ENCODE data around the gene CCL7.

The CCL7 gene

DNA sequence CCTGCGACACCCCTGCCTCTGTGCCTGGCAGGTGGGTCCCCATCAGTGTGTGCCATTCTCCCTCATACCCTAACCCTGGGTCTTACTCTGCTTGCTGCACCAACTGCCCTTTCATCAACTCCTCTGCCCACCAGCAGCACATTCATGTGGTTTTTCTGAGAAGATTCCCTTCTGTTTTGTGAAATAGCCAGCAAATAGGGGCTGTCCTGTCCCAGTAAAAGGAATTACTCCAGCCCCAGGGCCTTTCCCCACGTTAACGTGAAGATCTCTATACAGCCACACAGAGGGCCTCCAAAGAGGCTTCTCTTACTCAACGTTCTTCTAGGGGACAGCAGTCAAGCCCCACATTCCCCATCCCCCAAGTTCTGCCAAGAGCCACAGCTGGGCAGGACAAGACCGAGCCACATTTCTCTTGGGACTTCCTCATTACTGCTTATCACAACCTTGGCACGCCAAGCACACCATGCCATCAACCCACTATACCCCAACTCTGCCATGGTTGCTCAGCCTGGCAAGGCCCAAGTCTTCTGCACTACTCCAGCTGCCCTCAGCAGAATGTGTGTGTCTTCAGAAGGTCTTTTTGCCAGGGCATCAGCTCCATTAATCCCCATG lies 33.6 kb upstream of the CCL7 start:
- peak; percentile 54 to 94 for DNase-seq (ENCODE audit: low read depth in 1 of 2, low spot score in 1 of 2)
- TF ChIP-seq POLR2AphosphoS5 (IDR thresholded peaks at IDR 0.05; ENCODE audit: low read depth) (peak; percentile 89), GABPA (IDR thresholded peaks at IDR 0.05; ENCODE audit: low read depth) (no peak), SPI1 (IDR thresholded peaks at IDR 0.05; ENCODE audit: borderline replicate concordance, low read depth) (peak; percentile 95)
- TF ChIP-seq, protein P1, sequence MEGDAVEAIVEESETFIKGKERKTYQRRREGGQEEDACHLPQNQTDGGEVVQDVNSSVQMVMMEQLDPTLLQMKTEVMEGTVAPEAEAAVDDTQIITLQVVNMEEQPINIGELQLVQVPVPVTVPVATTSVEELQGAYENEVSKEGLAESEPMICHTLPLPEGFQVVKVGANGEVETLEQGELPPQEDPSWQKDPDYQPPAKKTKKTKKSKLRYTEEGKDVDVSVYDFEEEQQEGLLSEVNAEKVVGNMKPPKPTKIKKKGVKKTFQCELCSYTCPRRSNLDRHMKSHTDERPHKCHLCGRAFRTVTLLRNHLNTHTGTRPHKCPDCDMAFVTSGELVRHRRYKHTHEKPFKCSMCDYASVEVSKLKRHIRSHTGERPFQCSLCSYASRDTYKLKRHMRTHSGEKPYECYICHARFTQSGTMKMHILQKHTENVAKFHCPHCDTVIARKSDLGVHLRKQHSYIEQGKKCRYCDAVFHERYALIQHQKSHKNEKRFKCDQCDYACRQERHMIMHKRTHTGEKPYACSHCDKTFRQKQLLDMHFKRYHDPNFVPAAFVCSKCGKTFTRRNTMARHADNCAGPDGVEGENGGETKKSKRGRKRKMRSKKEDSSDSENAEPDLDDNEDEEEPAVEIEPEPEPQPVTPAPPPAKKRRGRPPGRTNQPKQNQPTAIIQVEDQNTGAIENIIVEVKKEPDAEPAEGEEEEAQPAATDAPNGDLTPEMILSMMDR (IDR thresholded peaks at IDR 0.05; ENCODE audit: insufficient read depth, low read length): no peak
- TF ChIP-seq, protein P2, sequence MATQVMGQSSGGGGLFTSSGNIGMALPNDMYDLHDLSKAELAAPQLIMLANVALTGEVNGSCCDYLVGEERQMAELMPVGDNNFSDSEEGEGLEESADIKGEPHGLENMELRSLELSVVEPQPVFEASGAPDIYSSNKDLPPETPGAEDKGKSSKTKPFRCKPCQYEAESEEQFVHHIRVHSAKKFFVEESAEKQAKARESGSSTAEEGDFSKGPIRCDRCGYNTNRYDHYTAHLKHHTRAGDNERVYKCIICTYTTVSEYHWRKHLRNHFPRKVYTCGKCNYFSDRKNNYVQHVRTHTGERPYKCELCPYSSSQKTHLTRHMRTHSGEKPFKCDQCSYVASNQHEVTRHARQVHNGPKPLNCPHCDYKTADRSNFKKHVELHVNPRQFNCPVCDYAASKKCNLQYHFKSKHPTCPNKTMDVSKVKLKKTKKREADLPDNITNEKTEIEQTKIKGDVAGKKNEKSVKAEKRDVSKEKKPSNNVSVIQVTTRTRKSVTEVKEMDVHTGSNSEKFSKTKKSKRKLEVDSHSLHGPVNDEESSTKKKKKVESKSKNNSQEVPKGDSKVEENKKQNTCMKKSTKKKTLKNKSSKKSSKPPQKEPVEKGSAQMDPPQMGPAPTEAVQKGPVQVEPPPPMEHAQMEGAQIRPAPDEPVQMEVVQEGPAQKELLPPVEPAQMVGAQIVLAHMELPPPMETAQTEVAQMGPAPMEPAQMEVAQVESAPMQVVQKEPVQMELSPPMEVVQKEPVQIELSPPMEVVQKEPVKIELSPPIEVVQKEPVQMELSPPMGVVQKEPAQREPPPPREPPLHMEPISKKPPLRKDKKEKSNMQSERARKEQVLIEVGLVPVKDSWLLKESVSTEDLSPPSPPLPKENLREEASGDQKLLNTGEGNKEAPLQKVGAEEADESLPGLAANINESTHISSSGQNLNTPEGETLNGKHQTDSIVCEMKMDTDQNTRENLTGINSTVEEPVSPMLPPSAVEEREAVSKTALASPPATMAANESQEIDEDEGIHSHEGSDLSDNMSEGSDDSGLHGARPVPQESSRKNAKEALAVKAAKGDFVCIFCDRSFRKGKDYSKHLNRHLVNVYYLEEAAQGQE (IDR thresholded peaks at IDR 0.05; ENCODE audit: insufficient replicate concordance, low read depth): peak; percentile 61
- Histone ChIP-seq H3K27ac (replicated peaks) (peak overlapping the region; percentile 93), H3K27me3 (ENCODE audit: insufficient read depth, poor library complexity, severe bottlenecking) (no peaks in the 10 kb centered on the region), H3K4me3 (replicated peaks; ENCODE audit: insufficient read depth, low read length) (no peak overlapping the region)

DNA sequence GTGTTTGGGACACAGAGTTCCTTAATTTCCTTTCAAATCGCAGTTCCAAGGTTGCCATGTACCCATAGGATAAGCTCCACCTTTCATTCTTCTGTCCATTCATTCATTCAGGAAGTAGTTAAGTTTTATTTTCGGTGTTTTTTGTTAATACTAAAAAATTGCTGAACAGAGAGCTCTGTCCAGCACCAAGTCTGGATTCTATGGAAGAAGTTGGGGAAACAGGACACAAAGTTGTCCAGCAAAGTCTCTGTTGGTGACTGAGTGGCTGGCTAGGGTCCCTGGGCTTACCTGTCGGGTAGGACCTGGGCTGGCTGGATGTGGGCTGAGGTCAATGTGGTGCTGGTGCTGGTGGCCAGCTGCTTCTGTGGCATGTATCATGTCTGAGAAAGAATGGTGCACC lies 32.6 kb upstream of the CCL7 start:
- Histone ChIP-seq H3K4me3 (replicated peaks; ENCODE audit: insufficient read depth, low read length) (no peak overlapping the region), H3K27me3 (ENCODE audit: insufficient read depth, poor library complexity, severe bottlenecking) (no peaks in the 10 kb centered on the region), H3K27ac (replicated peaks) (peak overlapping the region; percentile 93)
- no peak for DNase-seq (ENCODE audit: low read depth in 1 of 2, low spot score in 1 of 2)
- TF ChIP-seq SPI1 (IDR thresholded peaks at IDR 0.05; ENCODE audit: borderline replicate concordance, low read depth): no peak
- TF ChIP-seq, protein P2 (IDR thresholded peaks at IDR 0.05; ENCODE audit: insufficient replicate concordance, low read depth): peak; percentile 82

DNA sequence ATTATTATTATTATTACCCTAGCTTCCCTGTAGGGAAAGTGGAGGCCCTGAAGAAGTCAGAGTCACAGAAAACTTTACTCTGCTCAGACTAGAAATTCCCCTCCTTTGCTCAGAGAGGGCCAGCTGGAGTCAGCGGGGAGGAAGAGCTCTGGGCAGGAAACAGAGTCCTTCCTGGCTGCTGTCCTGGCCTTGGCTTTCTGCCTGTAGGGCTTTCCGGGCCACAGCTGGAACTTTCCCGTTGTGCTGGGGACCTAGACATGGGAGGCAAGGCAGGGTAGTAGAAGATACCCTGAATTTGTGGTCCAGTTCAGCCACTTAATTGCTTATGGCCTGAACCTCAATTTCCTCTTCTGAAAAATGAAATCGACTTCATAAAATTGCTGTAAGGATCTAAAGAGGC lies 29.0 kb upstream of the CCL7 start:
- Histone ChIP-seq H3K4me3 (replicated peaks; ENCODE audit: insufficient read depth, low read length) (no peak overlapping the region), H3K27ac (replicated peaks) (peak overlapping the region; percentile 87), H3K27me3 (ENCODE audit: insufficient read depth, poor library complexity, severe bottlenecking) (no peaks in the 10 kb centered on the region)
- peak in 1 of 2 experiments; percentile 49 for DNase-seq (ENCODE audit: low read depth in 1 of 2, low spot score in 1 of 2)
- TF ChIP-seq POLR2AphosphoS5 (IDR thresholded peaks at IDR 0.05; ENCODE audit: low read depth) (peak; percentile 53), SPI1 (IDR thresholded peaks at IDR 0.05; ENCODE audit: borderline replicate concordance, low read depth) (0 out of 2 replicates have a peak, but pooled peaks have one; percentile 6)
- TF ChIP-seq, protein P2 (IDR thresholded peaks at IDR 0.05; ENCODE audit: insufficient replicate concordance, low read depth): no peak

DNA sequence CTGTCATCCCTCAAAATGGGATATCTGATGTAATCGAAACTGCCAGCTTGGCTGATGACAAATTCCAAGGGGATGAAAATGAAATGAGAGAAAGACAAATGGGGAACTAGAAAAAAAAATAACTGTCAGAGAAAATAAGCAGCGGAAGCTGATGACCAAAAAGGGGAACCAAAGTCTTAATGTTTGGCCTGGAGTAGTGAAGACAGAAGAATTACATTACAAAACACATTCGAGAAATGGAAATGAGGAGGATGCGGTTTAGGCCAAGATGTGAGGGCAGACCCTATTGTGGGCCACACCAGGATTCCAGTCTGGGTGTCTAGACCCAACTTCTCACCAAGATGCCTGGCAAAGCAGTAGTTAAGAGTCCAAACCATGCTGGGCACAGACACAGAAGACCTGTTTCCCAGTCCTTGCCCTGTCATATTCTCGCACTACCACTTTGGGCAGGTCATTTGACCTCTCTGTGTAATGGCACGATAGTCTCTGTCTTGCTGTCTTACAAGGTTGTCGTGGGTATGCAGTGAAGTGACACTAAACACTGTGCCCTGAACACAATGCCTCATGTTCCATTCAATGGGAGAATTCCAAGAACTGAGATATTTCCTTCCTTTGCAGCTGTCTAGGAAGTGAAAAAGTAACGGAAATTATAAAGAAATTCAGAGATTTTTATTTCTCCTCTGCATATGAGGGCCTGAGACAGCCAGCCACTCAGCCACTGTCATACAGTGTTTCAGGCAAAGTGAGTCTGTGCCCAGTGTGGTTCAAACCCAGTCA lies 27.2 kb upstream of the CCL7 start:
- peak; percentile 81 for TF ChIP-seq POLR2AphosphoS5 (IDR thresholded peaks at IDR 0.05; ENCODE audit: low read depth)
- TF ChIP-seq, protein P1 (IDR thresholded peaks at IDR 0.05; ENCODE audit: insufficient read depth, low read length): no peak
- no peak for TF ChIP-seq GABPA (IDR thresholded peaks at IDR 0.05; ENCODE audit: low read depth)
- TF ChIP-seq, protein P2 (IDR thresholded peaks at IDR 0.05; ENCODE audit: insufficient replicate concordance, low read depth): peak; percentile 11
- peak; percentile 81 for TF ChIP-seq SPI1 (IDR thresholded peaks at IDR 0.05; ENCODE audit: borderline replicate concordance, low read depth)
- peak; percentile 33 to 89 for DNase-seq (ENCODE audit: low read depth in 1 of 2, low spot score in 1 of 2)
- H3K27ac ChIP-seq (replicated peaks): peak overlapping the region; percentile 87

More for the DNA sequence above, 27.2 kb upstream of the CCL7 start:
- no peaks in the 10 kb centered on the region for H3K27me3 ChIP-seq (ENCODE audit: insufficient read depth, poor library complexity, severe bottlenecking)
- H3K4me3 ChIP-seq (replicated peaks; ENCODE audit: insufficient read depth, low read length): no peak overlapping the region

Measured in HL-60 (cell line).